Measurements from ENCODE around the gene PEPD. TPM values are rescaled to one million over a fixed set of nuclear protein-coding genes. Genes with fewer than 3 reads are reported as not detected.

The PEPD gene
- total and polyA plus RNA-seq, 2 of the 4 experiments (the other 2 are of a cell fraction): 36.7 to 88.4 TPM

GRCh38 chr19:33464733-33465115 lies 56.9 kb downstream of the PEPD start:
- no peak overlapping the region for H3K27ac ChIP-seq (ENCODE audit: insufficient read depth, low read length)
- dilution Hi-C loops (cut with HindIII; ENCODE audit: low sequenced_read_pairs, unreplicated experiment): no loop called here

More at GRCh38 chr19:33464733-33465115, 56.9 kb downstream of the PEPD start:
- in situ Hi-C loops (cut with MboI; ENCODE audit: low sequenced_read_pairs): no loop called here
- Histone ChIP-seq H2AK9ac (replicated peaks; ENCODE audit: low read depth, low read length, poor library complexity) (no peak overlapping the region), H3K79me1 (ENCODE audit: low read depth in 1 of 2, low read length in 2 of 2) (no peaks in the 10 kb centered on the region), H3K4me1 (ENCODE audit: control insufficient read depth, insufficient read depth, low read length) (peaks cover 2% of the 10 kb centered on the region; the same call in 1 of the 2 replicates), H2AK5ac (ENCODE audit: low read depth, low read length) (no peak overlapping the region), H3K27me3 (ENCODE audit: control insufficient read depth, insufficient read depth, low read length) (no peaks in the 10 kb centered on the region), H4K8ac (ENCODE audit: low read depth in 2 of 2, low read length in 2 of 2) (no peak overlapping the region), H3K4me3 (ENCODE audit: insufficient read depth, low read depth, low read length) (no peak overlapping the region), H3K14ac (replicated peaks; ENCODE audit: low read depth, low read length) (no peak overlapping the region), H2BK20ac (ENCODE audit: low read depth, low read length) (no peak overlapping the region), H3K23ac (ENCODE audit: low read depth, low read length) (no peak overlapping the region), H3K9me3 (ENCODE audit: control insufficient read depth, insufficient read depth, low read length) (no peaks in the 10 kb centered on the region), H4K20me1 (ENCODE audit: insufficient read depth, low read length) (no peaks in the 10 kb centered on the region), H3K36me3 (ENCODE audit: control insufficient read depth, insufficient read depth, low read length) (peaks cover 1% of the 10 kb centered on the region; the same call in 1 of the 2 replicates), H4K5ac (ENCODE audit: low read depth, low read length) (no peak overlapping the region), H2AFZ (replicated peaks; ENCODE audit: low read length, poor library complexity) (no peak overlapping the region), H3K56ac (ENCODE audit: extremely low read depth, insufficient read depth, low read length) (no peak overlapping the region), H3K9me1 (ENCODE audit: insufficient read depth, low read length) (peaks cover 3% of the 10 kb centered on the region; the same call in 1 of the 2 replicates), H3K9ac (ENCODE audit: low read depth, low read length) (no peak overlapping the region), H3K18ac (ENCODE audit: low read depth, low read length) (no peak overlapping the region), H3K4me2 (ENCODE audit: low read depth, low read length) (no peak overlapping the region), H2BK5ac (ENCODE audit: low read depth, low read length, poor library complexity, severe bottlenecking) (no peak overlapping the region), H3K4ac (ENCODE audit: low read depth, low read length) (no peak overlapping the region), H2BK120ac (ENCODE audit: low read depth, low read length) (no peak overlapping the region), H2BK15ac (ENCODE audit: low read depth, low read length) (no peak overlapping the region), H4K91ac (ENCODE audit: insufficient read depth, low read depth, low read length) (no peak overlapping the region)
- TF ChIP-seq ELK1 (IDR thresholded peaks at IDR 0.05; ENCODE audit: borderline replicate concordance, low read depth, low read length) (no peak), RFX5 (IDR thresholded peaks at IDR 0.05; ENCODE audit: low read depth, low read length) (no peak), MAZ (IDR thresholded peaks at IDR 0.05; ENCODE audit: borderline replicate concordance, low read depth, low read length) (no peak), BHLHE40 (IDR thresholded peaks at IDR 0.05; ENCODE audit: low read depth, low read length) (no peak), USF2 (IDR thresholded peaks at IDR 0.05; ENCODE audit: low read depth, low read length) (no peak), MAFK (IDR thresholded peaks at IDR 0.05; ENCODE audit: low read depth, low read length) (no peak), RAD21 (IDR thresholded peaks at IDR 0.05; ENCODE audit: low read length) (no peak), RCOR1 (IDR thresholded peaks at IDR 0.05; ENCODE audit: insufficient replicate concordance, low read length) (no peak)
- ChIA-PET CTCF (no interaction called here), POLR2A (ENCODE audit: unreplicated experiment) (no interaction called here)
- no CpG with 5 or more reads among the region's 10 CpGs for WGBS, 2 experiments (ENCODE audit: extremely low coverage in 2 of 2, insufficient read length in 1 of 2)
- ATAC-seq (ENCODE audit: low read depth) (no peak), DNase-seq (no peak)
- no TSS peak for BruUV-seq (replicated peaks)
- intact Hi-C loops (cut with micrococcal nuclease): no loop called here
